NCI-H2107 treated with DMSO at 0.1 percent for 48 hours (cell line): ENCODE data around the gene ARRB1.
"Not testable (repeated sequence)": the region's sequence is repeated elsewhere in the genome, so short reads cannot be mapped to it uniquely, and the experiment has no call there.

Source experiments
- DNase-seq: peaks from one replicate; lab custom pipeline; 2025; ENCODE audit not compliant: unreplicated experiment; lab: John Stamatoyannopoulos, UW

The ARRB1 gene

DNA sequence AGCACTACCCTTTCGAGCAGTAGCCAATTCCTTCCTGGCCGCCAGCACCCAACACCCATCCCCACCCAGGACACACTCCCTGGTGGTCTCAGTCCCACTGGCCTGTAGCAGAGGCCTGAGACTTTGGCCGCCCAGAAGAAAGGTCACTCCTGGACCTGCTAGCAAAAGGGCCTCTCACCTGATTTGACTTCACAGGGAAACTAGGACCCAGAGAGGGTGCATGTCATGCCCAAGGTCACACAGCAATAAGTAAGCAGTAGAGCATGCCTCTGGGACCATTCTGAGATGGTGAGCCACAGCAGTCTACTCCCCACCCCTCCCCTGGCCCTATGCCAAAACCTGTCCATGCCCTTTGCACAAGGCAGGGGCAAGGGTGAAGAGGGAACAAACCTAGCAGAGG, 7.3 kb downstream of the ARRB1 start:
- no peak for DNase-seq

DNA sequence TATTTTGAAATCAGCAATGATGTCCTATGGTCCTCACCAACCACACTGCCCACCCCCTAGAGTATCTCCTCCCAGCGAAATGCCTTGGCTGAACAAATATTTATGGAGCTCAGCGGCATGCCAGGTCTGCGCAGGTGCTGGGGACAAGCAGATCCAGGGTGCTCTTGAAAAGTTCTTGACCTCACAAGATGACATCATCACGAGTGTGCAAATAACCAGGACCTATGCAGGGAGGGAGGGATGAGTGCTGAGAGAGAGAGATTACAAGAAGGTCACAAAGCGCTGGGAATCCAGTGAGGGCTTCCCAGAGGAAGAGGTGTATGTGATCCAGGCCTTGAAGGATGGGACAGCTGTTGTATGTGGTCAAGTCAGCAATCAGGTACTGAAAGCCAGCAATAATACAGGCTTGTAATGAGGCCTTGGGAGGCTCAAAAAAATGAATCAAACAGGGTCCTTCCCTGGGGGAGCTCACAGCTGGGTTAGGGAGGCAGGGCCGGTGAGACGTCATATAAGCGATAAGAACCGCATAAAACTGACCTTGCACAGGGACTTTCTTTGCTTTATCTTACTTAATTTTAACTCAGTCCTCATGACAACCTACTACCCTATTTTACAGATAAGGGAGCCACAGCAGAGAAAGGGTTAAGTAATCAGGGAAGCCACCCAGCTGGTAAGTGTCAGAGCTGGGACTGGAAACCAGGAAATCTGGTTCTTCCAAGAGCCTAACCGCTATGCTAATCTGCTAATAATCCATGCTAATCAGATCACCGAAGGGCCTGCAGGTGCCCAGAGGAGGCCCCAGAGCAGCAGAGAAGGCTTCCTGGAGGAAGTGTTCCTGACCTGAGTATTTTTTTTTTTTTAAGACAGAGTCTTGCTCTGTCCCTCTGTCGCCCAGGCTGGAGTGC, 8.2 kb downstream of the ARRB1 start:
- DNase-seq = peak; percentile 12

DNA sequence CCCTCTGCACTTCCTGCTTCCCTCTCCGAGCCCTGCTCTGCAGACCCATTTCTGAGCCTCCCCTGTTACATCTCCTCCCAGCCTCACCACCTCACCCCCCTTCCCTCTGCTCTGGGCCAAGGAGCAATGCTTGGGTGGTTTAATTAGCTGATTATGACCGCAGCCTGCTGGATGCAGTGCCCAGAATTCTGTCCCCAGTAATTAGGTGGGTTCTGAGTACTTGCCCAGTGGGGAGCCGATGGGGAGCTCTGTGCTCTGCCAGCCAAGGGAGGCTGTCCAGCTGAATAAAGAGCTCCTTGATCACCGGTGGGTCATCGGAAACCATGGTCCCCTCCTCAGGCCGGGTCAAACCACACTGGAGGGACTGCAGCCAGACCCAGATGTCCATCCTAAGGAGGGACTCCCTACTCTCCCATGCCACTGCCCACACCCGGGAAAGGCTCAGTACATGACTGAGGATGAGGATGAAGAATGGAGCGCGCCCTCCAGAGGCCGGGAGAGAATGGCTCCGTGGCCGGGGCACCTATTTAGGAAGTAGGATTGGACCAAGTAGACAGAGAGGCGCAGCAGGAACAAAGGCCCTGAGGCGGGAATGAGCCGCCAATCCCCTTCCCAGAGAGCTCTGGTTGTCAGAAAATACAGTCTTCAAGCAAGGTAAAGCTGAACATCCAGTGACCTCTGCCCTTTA, 9.1 kb downstream of the ARRB1 start:
- no peak for DNase-seq

DNA sequence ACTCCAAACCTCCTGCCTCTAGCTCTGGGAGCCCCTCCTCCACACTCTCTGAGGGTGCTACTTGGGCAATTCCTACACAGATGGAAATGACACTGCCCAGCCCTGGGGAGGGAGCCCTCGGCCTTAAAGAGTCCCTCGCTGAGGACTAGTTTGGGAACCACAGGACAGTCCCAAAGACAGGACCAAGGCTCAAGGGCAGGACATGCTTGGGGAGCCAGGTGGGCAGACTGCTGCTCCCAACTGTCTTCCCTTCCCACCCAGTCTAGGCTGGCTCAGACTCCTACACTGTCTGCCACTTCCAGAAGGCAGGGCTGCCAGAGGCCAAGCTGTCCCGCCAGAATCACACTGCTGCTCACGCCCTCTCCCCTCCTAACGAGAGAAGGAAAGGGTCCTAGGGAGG, 9.8 kb downstream of the ARRB1 start:
- no peak for DNase-seq

DNA sequence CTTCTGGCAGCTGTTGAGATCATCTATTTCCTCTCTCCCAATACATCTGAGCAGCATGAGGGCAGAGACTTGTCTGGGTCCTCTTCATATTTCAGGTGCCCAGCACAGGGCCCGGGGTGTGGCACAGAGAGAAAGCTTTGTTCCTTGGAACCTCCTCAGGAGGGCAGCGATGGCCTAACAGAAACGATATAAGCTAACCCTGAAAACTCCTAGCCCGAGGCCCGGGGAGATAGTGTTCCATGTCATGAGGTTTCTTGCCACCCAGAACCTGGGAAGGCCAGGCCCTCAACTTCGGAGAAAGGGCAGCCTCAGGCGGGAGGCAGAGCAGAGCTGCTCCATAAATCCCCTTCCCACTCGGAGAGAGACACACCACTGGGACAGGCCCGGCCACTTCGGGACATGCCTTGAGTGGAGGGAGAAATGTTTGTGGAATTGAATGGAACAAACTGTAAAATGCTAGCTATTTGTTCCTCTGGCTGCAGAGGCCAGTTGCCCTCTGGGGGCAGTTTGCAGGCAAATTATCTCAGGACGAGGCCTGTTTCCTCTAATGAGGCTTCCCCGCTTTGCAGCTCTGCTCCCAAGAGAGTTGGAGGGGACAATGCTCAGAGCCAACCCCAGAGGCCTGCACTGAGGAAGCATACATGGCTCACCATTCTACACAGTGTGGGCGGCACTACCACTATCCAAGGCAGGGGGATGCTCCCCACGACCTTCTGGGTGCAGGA, 11.6 kb downstream of the ARRB1 start:
- DNase-seq = peak; percentile 8

DNA sequence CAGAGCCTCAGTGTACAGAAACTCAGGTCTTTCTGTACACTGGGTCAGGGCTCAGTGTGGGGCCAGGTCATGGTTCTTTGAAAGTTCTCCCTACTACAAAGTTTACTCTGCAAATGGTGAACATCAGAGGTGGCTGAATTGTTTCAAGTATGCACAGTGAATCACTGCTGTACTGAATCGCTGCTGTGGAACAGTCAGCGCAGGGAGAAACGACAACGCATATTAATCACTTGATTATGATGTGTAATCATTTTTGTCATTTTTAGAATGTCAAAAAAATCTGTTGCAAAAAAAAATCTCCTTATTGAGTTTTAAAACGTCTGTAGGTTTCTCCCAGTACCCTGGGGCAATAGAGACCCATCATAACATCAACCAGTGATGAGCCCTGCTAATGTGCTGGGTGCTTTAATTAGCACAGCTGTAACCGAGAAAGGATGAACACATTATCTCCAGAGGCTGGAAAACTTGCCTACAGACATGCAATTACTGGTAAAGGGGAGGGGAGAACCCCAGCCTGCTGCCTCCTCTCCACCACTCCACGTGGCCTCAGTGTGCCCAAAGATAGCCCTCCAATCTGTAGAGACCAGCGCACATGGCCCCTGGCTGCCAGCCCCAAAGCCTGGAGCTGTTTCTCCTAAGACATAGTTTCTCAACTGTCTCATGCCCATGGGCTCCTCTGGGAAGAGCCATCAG, 12.8 kb downstream of the ARRB1 start:
- DNase-seq = no peak

DNA sequence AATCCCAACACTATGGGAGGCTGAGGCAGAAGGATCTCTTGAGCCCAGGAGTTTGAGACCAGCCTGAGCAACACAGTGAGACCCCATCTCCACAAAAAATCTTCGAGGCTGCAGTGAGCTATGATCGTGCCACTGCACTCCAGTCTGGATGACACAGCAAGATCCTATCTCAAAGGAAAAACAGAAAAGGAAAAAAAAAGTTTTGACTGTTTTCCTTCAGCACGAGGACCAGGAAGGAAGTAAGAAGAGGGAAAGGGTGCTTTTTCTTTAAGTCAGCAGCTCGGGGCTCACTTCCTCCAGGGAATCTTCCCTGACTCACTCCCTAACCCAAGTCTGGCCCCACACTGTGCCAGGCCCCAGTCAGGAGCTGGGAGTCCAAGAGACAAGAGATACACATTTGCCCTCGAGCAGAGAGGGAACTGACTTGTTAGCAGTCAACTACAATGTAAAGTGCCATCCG, 14.2 kb downstream of the ARRB1 start:
- DNase-seq = no peak

DNA sequence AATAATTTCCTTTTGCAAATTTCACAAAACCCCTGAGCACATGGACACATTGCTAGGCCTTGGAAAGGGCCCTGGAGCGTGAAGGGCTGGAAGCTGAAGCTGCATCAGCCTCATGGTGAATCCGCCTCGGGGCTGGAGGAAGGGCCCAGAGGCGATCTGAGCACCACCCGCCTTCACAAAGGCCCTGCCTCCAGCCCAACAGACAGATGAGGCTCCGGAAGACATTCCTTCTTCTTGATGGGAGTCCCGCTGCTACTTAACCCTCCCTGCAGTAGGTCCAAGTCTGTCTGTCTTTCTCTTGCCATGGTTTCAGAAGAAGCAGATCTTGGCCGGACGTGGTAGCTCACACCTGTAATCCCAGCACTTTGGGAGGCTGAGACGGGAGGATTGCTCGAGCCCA, 16.5 kb downstream of the ARRB1 start:
- no peak for DNase-seq

DNA sequence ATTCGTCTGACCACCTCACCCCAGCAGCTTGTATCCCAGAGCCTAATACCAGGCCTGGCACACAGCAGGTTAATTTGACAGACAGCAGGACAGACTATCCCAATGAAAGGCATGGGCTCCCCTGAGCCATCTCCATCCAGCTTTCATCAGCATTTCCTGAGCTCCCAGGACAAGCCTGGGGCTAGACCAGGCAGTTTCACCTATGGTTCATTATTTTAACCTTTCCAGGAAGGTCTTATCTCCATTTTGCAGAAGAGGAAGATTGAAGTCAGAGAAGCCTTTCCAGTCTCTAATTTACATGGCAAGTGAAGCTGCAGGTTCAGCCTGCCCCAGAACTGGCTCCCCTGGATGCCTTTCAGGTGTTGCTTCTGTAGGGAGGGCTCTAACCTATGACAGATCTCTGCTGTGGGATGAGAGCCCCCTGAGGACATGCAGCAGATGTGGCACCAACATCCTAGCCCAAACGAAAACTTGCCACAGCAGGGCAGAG, 17.0 kb downstream of the ARRB1 start:
- DNase-seq = no peak

DNA sequence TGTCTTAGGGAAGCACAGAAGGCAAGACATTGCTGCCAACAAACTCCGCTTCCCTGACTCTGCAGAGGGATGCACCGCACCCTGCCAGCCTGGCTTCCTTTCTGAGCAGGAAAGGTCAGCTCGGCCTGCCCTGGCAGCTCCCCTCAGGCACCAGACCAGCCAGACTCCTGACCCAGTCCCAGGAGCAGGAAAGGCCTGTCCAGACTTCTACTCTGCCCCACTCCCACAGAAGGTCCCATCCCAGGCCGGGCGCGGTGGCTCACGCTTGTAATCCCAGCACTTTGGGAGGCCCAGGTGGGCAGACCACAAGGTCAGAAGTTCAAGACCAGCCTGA, 17.7 kb downstream of the ARRB1 start:
- DNase-seq = no peak

DNA sequence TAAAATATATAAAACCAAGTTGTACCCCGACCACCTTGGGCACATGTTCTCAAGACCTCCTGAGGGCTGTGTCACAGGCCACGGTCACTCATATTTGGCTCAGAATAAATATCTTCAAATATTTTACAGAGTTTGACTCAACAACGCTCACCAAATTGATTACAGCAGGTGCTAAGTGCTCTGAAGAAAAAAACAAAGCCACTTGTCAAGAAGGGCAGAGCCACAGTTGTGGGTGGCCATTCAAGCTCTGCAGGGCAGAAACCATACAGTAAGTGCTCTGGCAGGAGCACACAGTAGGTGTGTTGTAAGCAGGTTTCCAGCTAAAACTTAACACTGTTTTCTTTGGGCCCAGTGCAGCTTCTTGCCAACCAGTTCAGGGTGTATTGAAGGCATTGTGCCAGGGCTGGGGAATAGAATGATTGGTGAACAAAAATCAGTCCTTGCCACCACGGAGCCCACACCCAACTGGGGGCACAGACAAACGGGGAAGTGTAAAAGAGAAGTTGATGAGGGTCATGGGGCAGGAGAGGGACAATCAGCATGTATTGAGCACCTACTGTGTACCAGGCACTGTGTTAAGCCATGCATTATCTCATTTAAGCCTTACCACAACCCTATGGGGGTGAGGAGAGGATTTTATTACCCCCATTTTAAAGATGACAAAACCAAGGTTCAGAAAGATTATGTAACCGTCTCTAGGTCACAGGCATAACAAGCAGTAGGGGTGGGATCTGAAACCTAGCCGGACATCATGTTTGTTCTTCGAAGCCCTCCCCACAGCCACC, 18.2 kb downstream of the ARRB1 start:
- no peak for DNase-seq

DNA sequence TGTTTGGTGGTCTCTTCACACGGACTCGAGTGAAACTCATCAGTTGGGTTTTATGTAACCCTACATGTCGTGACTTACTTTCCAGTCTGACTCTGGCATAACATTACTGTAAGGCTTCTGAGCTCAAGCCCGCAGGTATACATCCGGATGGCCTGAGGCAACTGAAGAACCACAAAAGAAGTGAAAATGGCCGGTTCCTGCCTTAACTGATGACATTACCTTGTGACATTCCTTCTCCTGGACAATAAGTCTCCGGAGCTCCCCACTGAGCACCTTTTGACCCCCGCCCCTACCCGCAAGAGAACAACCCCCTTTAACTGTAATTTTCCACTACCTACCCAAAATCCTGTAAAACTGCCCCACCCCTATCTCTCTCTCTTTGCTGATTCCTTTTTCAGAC, 19.7 kb downstream of the ARRB1 start:
- DNase-seq = not testable (repeated sequence)

DNA sequence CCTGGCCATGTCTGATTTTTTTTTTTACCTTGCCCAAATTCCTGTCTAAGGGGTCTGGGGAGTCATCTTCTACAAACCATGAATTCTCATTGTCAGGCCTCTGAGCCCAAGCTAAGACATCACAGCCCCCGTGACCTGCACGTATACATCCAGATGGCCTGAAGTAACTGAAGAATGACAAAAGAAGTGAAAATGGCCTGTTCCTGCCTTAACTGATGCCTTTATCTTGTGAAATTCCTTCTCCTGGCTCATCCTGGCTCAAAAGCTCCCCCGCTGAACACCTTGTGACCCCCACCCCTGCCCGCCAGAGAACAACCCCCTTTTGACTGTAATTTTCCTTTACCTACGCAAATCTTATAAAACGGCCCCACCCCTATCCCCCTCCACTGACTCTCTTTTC, 20.2 kb downstream of the ARRB1 start:
- DNase-seq = not testable (repeated sequence)

DNA sequence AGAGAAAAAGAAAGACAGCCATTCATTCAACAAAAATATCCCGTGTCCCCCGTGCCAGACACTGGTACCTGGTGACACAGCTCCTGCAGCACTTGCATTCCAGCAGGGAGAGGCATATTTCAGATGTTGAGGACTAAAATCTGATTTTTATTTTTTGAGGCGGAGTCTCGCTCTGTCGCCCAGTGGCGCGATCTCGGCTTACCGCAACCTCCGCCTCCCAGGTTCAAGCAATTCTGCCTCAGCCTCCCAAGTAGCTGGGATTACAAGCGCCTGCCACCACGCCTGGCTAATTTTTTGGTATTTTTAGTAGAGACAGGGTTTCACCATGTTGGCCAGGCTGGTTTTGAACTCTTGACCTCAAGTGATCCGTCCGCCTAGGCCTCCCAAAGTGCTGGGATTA, 20.6 kb downstream of the ARRB1 start:
- not testable (repeated sequence) for DNase-seq

DNA sequence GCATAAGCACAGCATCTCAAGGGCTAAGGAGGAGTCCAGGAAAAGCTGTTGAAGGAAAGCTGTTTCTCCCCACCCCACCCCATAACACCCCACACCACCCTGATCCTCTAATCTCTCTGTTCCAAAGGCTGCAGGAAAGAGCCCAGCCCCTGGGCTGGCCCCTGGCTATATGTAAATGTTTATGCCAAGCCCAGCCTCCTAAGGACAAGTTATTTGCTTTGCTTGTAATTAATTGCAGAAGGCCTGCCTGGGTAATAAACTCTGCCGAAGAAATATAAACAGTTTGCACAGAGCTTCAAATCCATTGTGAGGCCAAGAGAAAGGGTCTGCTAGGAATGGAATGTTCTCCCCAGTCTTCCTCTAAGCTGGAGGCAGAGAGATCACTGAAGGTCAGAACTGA, 21.2 kb downstream of the ARRB1 start:
- DNase-seq = no peak

DNA sequence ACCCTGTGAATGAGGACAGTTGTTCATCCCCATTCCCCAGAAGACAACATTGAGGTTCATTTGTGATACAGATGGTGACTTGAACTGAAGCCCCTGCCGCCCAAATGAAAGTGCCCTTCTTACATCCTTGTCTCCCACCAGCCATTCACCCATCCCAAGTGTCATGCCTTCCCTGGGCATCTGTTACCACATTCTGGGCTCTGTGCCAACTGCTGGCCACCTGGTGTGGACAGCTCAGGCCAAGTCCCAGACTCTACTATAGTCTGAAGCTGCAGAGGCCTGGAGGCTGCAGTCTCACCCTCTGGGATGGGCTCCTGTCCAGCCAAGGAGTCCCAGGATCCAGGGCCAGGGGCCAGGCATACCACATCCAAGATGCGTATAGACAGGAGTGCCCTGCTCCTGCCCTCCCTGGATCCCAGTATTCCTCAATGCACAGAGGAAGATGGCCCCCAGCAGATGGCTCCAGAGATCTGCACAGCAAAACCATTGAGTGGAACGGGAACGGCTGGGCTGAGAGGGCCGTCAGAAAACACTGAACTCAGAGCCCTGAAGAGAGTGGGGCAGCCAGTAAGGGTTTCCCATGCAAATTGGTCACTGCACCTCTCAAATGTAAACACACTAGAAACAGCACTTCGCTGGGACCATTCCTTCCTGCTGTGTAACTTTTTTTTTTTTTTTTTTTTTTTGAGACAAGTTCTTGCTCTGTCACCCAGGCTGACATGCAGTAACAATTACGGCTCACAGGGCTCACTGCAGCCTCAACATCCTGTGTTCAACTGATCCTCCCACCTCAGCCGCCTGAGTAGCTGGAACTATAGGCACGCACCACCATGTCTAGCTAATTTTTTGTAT, 22.8 kb downstream of the ARRB1 start:
- DNase-seq = peak; percentile 53

DNA sequence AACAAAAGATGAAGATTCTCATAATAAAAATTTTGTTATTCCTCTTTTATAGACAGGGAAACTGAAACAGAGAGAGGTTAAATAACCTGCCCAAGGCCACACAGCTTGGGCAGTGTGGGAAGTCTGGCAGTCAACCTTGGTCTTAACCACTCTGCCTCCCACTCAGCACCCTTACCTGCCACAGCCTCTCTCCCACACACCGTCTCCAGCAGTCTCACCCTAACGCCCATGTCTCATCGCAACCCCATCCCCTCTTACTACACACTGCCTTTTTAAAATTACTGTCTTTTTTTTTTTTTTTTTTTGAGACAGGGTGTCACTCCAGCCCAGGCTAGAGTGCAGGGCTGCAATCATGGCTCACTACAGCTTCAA, 25.0 kb downstream of the ARRB1 start:
- no peak for DNase-seq

DNA sequence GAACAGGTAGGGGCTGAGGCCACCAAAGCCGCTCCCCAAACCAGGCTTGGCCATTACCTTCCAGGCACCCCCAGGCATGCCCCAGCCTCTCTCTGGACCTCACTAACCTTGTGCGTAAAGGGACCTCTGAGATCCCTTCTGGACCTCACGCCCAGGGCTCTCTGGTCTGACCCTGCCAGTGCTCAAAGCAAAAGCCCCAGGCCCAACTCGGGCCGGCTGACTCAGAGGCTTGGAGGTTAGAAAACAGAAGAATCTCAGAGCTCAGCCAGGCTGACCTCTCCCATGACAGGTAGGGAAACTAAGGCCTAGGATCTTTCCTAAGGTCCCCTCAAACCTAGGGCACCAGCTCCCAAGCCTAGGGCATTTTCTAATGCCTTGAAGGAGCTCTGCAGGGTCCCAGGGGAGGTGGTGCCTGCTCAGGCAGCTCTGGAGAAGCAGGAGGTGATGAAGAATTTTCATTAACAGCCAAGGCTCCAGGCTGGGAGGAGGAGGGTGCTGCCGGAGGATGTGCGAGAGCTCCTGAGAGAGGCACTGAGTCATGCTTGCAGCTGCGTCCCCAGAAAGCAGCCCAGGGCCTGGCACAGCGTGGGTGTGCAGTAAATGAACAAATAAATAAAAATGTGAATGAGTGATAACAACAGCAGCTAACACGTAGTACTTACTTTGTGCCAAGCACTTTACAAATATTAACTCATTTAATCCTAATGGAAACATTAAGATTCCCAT, 25.6 kb downstream of the ARRB1 start:
- DNase-seq = no peak

DNA sequence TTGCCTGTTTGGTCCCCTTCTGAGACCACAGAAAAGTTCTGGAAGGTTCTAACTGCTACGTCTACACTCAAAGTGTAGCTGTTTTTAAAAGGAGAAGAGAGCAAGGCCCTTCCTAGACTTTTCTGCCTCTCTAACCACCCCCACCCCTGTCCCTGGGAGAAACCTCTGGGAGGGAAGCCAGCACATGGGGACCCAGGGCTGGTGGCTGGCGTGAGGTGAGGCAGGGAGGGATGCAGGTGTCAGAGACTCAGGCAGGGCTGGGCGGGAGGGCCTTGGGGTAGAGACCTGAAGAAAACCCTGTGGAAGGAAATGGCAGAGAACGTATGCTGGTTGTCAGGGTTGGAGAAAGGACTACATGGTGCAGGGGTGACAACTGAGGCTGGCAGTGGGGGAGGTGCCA, 26.7 kb downstream of the ARRB1 start:
- no peak for DNase-seq
